Dermis blood vessel endothelial cell (primary cell): ENCODE measurements around the gene SRR. TPM values are rescaled to one million over a fixed set of nuclear protein-coding genes. Genes with fewer than 3 reads are reported as not detected.

ENCODE experiments used
- DNase-seq: peaks from one replicate; pipeline ENCODE4 v3.0.0; 2010
- total RNA-seq: library from RNA; depleted of rRNA; stranded (reverse); fragments of >200 nt; gene quantifications from 2 replicates; pipeline ENCODE4 v1.2.3, GENCODE V29; 2014

Gene SRR
- total RNA-seq, 1 donor from 2014 or later, result 13.6 TPM

GRCh38 chr17:2372681-2373080, 68.9 kb downstream of the SRR start:
- no peak for DNase-seq

GRCh38 chr17:2373179-2373578, 69.4 kb downstream of the SRR start:
- DNase-seq, result no peak

Other genes starting within 250 kb of the SRR start
- 117 and 120 TPM in 2 replicates for gene HIC1, start 248.8 kb upstream of the SRR start, total RNA-seq
- 29.3 and 65.6 TPM in 2 replicates for gene SMG6, start 165 bp upstream of the SRR start, total RNA-seq
- 44.8 and 56.3 TPM in 2 replicates for gene TSR1, start 32.5 kb downstream of the SRR start, total RNA-seq
- gene SGSM2, start 33.6 kb downstream of the SRR start, total RNA-seq, result 52.6 and 70.3 TPM in 2 replicates
- 3.9 and 5.1 TPM in 2 replicates for gene MNT, start 97.1 kb downstream of the SRR start, total RNA-seq
- gene METTL16, start 207.9 kb downstream of the SRR start, total RNA-seq, result 15.0 and 16.1 TPM in 2 replicates